ENCODE results near the gene YWHAE.
"Not testable (repeated sequence)": the region's sequence is repeated elsewhere in the genome, so short reads cannot be mapped to it uniquely, and the experiment has no call there.

YWHAE gene

DNA sequence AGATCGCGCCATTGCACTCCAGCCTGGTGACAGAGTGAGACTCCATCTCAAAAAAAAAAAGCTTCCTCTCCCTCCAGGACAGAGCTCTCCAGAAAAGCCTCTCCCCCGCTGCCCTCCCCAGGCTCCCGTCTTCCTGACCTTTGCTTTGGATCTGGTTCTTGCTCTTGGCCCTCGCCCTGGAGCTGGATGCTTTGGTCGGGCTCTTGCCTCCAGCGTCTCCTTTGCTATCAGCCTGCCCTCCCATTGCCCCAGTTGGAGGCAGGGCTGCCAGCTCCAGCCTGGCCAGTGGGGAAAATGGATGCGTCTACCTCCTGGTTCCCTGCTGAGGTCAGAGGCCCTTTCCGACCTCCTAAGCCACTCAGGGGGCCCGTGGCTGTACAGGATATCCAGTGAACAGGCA lies 84.6 kb downstream of the YWHAE start:
- Histone ChIP-seq H3K36me3 (ENCODE audit: control insufficient read depth, insufficient read depth, low read length) (no peaks in the 10 kb centered on the region), H3K9me3 (ENCODE audit: control insufficient read depth, low read length) (no peaks in the 10 kb centered on the region), H3K4me1 (ENCODE audit: control insufficient read depth, insufficient read depth, low read length, poor library complexity, severe bottlenecking) (no peaks in the 10 kb centered on the region), H3K4me3 (ENCODE audit: insufficient read depth, low read depth, low read length, poor library complexity, severe bottlenecking) (no peak overlapping the region), H3K27ac (ENCODE audit: insufficient read depth, low read length, poor library complexity, severe bottlenecking) (no peak overlapping the region), H3K27me3 (replicated peaks; ENCODE audit: control insufficient read depth, insufficient read depth, low read length, poor library complexity, severe bottlenecking) (no peaks in the 10 kb centered on the region)
- DNase-seq = no peak

DNA sequence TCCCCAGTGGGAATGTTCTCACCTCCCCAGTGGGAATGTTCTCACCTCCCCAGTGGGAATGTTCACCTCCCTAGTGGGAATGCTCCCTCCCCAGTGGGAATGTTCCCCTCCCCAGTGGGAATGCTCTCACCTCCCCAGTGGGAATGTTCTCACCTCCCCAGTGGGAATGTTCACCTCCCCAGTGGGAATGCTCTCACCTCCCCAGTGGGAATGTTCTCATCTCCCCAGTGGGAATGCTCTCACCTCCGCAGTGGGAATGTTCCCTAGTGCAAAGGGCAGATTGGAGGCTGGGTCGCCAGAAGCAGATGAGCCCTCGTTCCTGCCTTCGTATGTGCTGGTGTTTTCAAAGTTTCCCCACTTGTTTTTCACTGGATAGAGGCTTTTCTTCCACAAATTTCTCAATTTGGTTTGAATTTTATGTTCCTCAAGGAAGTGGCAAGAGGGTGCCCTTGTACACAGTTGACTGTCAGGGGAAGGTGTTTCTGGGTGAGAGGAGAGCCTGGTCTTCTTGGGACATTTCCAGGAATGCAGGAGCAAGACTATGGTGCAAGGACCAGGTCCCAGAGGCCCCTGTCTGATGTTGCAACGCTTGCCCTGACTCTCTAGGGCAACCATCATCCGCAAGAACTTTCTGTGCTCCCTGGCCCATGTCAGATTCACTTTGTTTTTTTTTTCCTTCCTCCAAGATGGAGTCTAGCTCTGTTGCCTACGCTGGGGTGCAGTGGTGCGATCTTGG lies 86.6 kb downstream of the YWHAE start:
- Histone ChIP-seq H3K4me1 (ENCODE audit: control insufficient read depth, insufficient read depth, low read length, poor library complexity, severe bottlenecking) (no peaks in the 10 kb centered on the region), H3K36me3 (ENCODE audit: control insufficient read depth, insufficient read depth, low read length) (no peaks in the 10 kb centered on the region), H3K27ac (ENCODE audit: insufficient read depth, low read length, poor library complexity, severe bottlenecking) (no peak overlapping the region), H3K27me3 (replicated peaks; ENCODE audit: control insufficient read depth, insufficient read depth, low read length, poor library complexity, severe bottlenecking) (no peaks in the 10 kb centered on the region), H3K4me3 (ENCODE audit: insufficient read depth, low read depth, low read length, poor library complexity, severe bottlenecking) (no peak overlapping the region), H3K9me3 (ENCODE audit: control insufficient read depth, low read length) (no peaks in the 10 kb centered on the region)
- no peak for DNase-seq

DNA sequence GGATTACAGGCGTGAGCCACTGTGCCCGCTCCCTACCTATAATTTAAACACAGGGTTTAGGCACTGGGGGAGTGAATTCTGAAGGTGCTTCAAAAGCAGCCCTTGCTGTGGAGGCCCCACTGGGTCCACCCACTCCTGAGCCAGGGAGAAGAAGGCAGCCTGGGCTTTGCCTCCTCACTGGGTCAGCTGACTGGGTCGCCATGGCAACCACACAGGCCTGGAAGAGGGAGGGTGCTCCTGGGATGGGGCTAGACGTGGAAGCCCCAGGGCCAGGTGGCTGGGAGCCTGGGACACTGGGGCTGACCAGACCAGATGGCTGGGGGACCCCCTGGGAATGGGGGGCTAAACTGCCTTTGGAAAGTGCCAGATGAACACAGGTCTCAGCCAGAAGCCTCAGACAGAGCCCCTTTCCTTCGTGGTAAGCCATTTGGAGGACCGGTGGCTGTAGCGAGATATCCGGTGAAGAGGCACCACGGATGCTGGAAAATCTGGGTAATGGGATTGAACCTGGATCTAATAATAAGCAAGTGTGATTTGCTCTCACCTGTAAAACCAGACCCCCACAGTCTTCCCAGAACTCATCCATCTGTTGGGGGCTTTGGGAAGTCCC lies 87.7 kb downstream of the YWHAE start:
- H3K4me1 ChIP-seq (ENCODE audit: control insufficient read depth, insufficient read depth, low read length, poor library complexity, severe bottlenecking) = no peaks in the 10 kb centered on the region
- H3K9me3 ChIP-seq (ENCODE audit: control insufficient read depth, low read length) = no peaks in the 10 kb centered on the region
- no peak overlapping the region for H3K4me3 ChIP-seq (ENCODE audit: insufficient read depth, low read depth, low read length, poor library complexity, severe bottlenecking)
- no peak for DNase-seq
- no peaks in the 10 kb centered on the region for H3K36me3 ChIP-seq (ENCODE audit: control insufficient read depth, insufficient read depth, low read length)
- H3K27ac ChIP-seq (ENCODE audit: insufficient read depth, low read length, poor library complexity, severe bottlenecking) = no peak overlapping the region
- no peaks in the 10 kb centered on the region for H3K27me3 ChIP-seq (replicated peaks; ENCODE audit: control insufficient read depth, insufficient read depth, low read length, poor library complexity, severe bottlenecking)

DNA sequence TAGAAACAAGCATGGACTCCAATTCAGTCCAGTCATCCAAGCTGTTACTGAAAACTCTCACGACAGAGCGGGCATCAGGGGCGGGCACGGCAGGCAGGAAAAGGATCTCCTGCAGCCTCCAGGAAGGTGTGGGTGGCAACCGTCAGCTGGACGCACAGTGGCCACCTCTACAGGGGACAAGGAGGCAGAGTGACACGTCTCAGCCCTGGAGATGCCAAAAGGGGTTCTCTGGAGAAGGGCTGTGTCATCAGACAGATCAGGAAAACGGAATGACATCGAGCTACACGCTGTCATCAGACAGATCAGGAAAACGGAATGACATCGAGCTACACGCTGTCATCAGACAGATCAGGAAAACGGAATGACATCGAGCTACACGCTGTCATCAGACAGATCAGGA lies 92.2 kb downstream of the YWHAE start:
- not testable (repeated sequence) for H3K4me1 ChIP-seq (ENCODE audit: control insufficient read depth, insufficient read depth, low read length, poor library complexity, severe bottlenecking); H3K36me3 ChIP-seq (ENCODE audit: control insufficient read depth, insufficient read depth, low read length); H3K4me3 ChIP-seq (ENCODE audit: insufficient read depth, low read depth, low read length, poor library complexity, severe bottlenecking); H3K27ac ChIP-seq (ENCODE audit: insufficient read depth, low read length, poor library complexity, severe bottlenecking); DNase-seq; H3K27me3 ChIP-seq (replicated peaks; ENCODE audit: control insufficient read depth, insufficient read depth, low read length, poor library complexity, severe bottlenecking); H3K9me3 ChIP-seq (ENCODE audit: control insufficient read depth, low read length)

DNA sequence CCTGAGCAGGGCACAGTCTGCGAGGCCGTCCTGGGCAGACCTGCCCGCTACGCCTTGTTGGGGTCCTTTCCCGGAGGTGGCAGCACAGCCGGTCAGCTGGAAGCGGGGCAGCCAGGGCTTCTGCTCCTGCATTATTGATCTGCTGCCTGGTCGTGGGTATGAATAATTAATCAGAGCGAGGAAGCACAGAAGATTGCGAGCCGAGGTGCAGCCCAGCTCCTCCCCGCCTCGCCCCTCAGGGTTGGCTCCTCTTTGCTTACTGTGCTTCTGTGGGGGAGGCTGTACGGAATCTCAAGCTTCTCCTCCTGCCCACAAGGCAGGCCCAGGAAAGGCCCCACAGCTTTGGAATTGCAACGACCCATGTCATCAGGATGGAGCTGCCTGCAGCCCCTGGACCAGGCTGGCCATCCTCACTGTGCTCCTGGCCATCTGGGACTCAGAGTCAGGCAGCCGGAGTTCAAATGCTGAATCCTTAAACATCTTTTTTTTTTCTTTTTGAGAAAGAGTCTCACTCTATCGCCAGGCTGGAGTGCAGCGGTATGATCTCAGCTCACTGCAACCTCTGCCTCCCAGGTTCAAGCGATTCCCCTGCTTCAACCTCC lies 95.0 kb downstream of the YWHAE start:
- no peak overlapping the region for H3K4me3 ChIP-seq (ENCODE audit: insufficient read depth, low read depth, low read length, poor library complexity, severe bottlenecking)
- H3K27ac ChIP-seq (ENCODE audit: insufficient read depth, low read length, poor library complexity, severe bottlenecking) = no peak overlapping the region
- no peak for DNase-seq
- H3K4me1 ChIP-seq (ENCODE audit: control insufficient read depth, insufficient read depth, low read length, poor library complexity, severe bottlenecking) = no peaks in the 10 kb centered on the region
- no peaks in the 10 kb centered on the region for H3K9me3 ChIP-seq (ENCODE audit: control insufficient read depth, low read length)
- no peaks in the 10 kb centered on the region for H3K36me3 ChIP-seq (ENCODE audit: control insufficient read depth, insufficient read depth, low read length)
- no peaks in the 10 kb centered on the region for H3K27me3 ChIP-seq (replicated peaks; ENCODE audit: control insufficient read depth, insufficient read depth, low read length, poor library complexity, severe bottlenecking)

DNA sequence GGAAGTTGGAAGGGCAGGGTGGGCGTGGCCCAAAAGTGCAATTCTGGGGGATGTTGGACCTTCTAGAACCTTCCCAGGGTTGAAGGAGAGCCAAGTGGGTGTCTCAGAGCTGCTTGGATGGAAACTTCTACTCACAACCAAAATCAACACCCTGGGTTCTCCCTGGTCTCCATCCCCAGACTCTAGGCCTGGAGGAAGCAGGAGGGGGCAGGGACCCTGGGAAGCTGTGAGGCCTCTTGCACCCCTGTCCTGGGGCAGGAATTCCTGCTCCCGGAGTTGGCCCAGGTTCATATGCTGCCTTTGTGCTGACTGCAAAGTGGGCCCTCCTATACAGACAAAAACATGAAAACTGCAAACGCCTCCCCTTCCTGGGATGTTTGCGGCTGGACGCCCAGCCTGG lies 95.5 kb downstream of the YWHAE start:
- no peaks in the 10 kb centered on the region for H3K36me3 ChIP-seq (ENCODE audit: control insufficient read depth, insufficient read depth, low read length)
- H3K4me3 ChIP-seq (ENCODE audit: insufficient read depth, low read depth, low read length, poor library complexity, severe bottlenecking) = no peak overlapping the region
- peaks cover 3% of the 10 kb centered on the region for H3K4me1 ChIP-seq (ENCODE audit: control insufficient read depth, insufficient read depth, low read length, poor library complexity, severe bottlenecking)
- no peaks in the 10 kb centered on the region for H3K9me3 ChIP-seq (ENCODE audit: control insufficient read depth, low read length)
- no peaks in the 10 kb centered on the region for H3K27me3 ChIP-seq (replicated peaks; ENCODE audit: control insufficient read depth, insufficient read depth, low read length, poor library complexity, severe bottlenecking)
- DNase-seq = no peak
- H3K27ac ChIP-seq (ENCODE audit: insufficient read depth, low read length, poor library complexity, severe bottlenecking) = no peak overlapping the region

DNA sequence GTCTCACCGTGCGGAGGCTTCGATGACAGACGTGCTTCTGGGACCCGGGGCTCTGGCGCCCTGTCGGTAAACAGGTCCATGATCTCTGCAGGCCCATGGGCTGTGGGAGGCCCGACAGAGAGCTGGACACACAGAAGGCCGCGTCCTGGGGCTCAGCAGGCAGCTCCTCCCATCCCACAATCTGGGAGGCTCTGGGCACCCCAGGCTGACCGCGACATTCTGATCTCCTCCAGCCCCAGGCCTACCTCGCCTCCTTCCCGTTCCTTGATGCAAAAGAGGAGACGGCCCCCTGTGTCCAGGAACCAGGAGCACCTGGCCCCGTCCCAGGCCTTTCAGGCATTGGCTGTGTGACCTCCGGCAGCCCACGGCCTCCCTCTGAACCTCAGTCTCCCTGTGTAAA lies 97.3 kb downstream of the YWHAE start:
- no peaks in the 10 kb centered on the region for H3K27me3 ChIP-seq (replicated peaks; ENCODE audit: control insufficient read depth, insufficient read depth, low read length, poor library complexity, severe bottlenecking)
- no peak for DNase-seq
- no peaks in the 10 kb centered on the region for H3K9me3 ChIP-seq (ENCODE audit: control insufficient read depth, low read length)
- H3K4me3 ChIP-seq (ENCODE audit: insufficient read depth, low read depth, low read length, poor library complexity, severe bottlenecking) = no peak overlapping the region
- peaks cover 17% of the 10 kb centered on the region for H3K4me1 ChIP-seq (ENCODE audit: control insufficient read depth, insufficient read depth, low read length, poor library complexity, severe bottlenecking)
- H3K27ac ChIP-seq (ENCODE audit: insufficient read depth, low read length, poor library complexity, severe bottlenecking) = no peak overlapping the region
- no peaks in the 10 kb centered on the region for H3K36me3 ChIP-seq (ENCODE audit: control insufficient read depth, insufficient read depth, low read length)

DNA sequence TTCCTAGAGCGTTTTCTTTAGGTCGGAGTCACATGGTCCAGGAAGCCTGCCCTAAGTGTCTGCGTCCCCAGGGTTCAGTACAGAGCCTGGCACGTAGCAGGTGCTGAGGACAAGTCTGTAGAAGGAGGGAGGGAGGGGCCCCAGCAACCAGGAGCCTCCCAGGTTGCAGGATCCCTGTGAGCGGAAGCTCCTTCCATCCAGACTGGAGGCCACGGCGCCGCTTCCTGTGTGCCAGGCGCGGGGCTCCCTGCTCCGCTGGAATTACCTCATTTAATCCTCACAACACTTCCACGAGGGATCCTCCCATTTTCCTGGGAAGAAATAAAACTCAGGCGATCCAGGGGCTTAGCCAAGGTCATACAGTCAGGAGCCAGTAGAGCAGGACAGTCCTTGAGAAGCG lies 98.5 kb downstream of the YWHAE start:
- no peaks in the 10 kb centered on the region for H3K36me3 ChIP-seq (ENCODE audit: control insufficient read depth, insufficient read depth, low read length)
- peaks cover 17% of the 10 kb centered on the region for H3K4me1 ChIP-seq (ENCODE audit: control insufficient read depth, insufficient read depth, low read length, poor library complexity, severe bottlenecking)
- no peaks in the 10 kb centered on the region for H3K9me3 ChIP-seq (ENCODE audit: control insufficient read depth, low read length)
- no peak overlapping the region for H3K4me3 ChIP-seq (ENCODE audit: insufficient read depth, low read depth, low read length, poor library complexity, severe bottlenecking)
- no peaks in the 10 kb centered on the region for H3K27me3 ChIP-seq (replicated peaks; ENCODE audit: control insufficient read depth, insufficient read depth, low read length, poor library complexity, severe bottlenecking)
- DNase-seq = no peak
- H3K27ac ChIP-seq (ENCODE audit: insufficient read depth, low read length, poor library complexity, severe bottlenecking) = no peak overlapping the region

DNA sequence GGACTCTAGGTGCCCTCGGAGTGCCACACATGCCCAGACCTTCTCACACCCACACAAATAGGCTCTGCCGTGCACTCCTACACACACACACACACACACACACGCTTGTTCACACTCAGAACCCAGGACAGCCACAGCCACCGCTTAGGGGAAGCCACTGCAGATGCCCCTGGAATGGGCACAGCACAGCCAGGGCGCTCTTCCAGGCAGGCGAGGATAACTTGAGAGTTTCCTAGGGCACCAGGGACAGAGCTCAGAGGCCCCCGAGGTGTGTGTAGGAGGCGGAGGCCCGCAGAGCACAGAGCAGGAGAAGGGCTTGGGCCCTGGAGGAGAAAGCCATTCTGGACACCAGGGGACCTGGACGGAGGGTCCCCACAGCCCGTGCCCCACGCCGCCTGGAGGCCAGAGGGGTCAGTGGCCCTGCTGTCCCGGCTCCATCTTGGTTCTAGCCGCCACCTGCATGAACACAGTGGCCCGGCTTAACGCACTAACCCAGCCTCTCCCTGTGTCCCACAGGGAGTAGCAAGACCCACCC lies 99.6 kb downstream of the YWHAE start:
- no peak overlapping the region for H3K4me3 ChIP-seq (ENCODE audit: insufficient read depth, low read depth, low read length, poor library complexity, severe bottlenecking)
- H3K4me1 ChIP-seq (ENCODE audit: control insufficient read depth, insufficient read depth, low read length, poor library complexity, severe bottlenecking) = peaks cover 27% of the 10 kb centered on the region
- no peaks in the 10 kb centered on the region for H3K27me3 ChIP-seq (replicated peaks; ENCODE audit: control insufficient read depth, insufficient read depth, low read length, poor library complexity, severe bottlenecking)
- DNase-seq = no peak
- no peak overlapping the region for H3K27ac ChIP-seq (ENCODE audit: insufficient read depth, low read length, poor library complexity, severe bottlenecking)
- no peaks in the 10 kb centered on the region for H3K36me3 ChIP-seq (ENCODE audit: control insufficient read depth, insufficient read depth, low read length)
- H3K9me3 ChIP-seq (ENCODE audit: control insufficient read depth, low read length) = no peaks in the 10 kb centered on the region

All from effector memory CD4-positive, alpha-beta T cell (primary cell).